GM13977 (cell line): ENCODE measurements around the gene SRPK1.

ENCODE experiments used
- DNase-seq: peaks from one replicate; pipeline ENCODE4 v3.0.0; 2012; ENCODE audit warnings: low spot score
- CTCF ChIP-seq: IDR thresholded peaks from 2 replicates; pipeline ENCODE4 v1.5.1; 2012; ENCODE audit warnings: mild to moderate bottlenecking, control low read depth; ENCODE audit not compliant: insufficient read depth; ENCODE audit errors: extremely low read depth, missing control alignments
- in situ Hi-C: fragments of 300-500 bp; cut with MboI; formaldehyde crosslinking; loops from one replicate; pipeline ENCODE4 v1.12.0; 2022; ENCODE audit warnings: low sequenced_read_pairs, low pct_unique_long_range_greater_than_20kb, mixed read lengths, inconsistent platforms; ENCODE audit not compliant: unreplicated experiment

The SRPK1 gene

GRCh38 chr6:35852994-35853393 lies 67.9 kb downstream of the SRPK1 start:
- TF ChIP-seq CTCF, result no peak
- DNase-seq, result no peak
- in situ Hi-C loops, result no loop called here

- no peak for DNase-seq
- no peak for TF ChIP-seq CTCF
- in situ Hi-C loops, result no loop called here
Observed at GRCh38 chr6:35850208-35850607, 70.7 kb downstream of the SRPK1 start.

- DNase-seq, result no peak
- in situ Hi-C loops, result no loop called here
- no peak for TF ChIP-seq CTCF
Observed at GRCh38 chr6:35844290-35844689, 76.6 kb downstream of the SRPK1 start.

- in situ Hi-C loops, result no loop called here
- DNase-seq, result no peak
- no peak for TF ChIP-seq CTCF
Observed at GRCh38 chr6:35842381-35842780, 78.5 kb downstream of the SRPK1 start.

- DNase-seq, result no peak
- TF ChIP-seq CTCF, result no peak
- in situ Hi-C loops, result no loop called here
Observed at GRCh38 chr6:35839019-35839418, 81.9 kb downstream of the SRPK1 start.

GRCh38 chr6:35833536-35833935 lies 87.4 kb downstream of the SRPK1 start:
- no peak for DNase-seq
- TF ChIP-seq CTCF, result no peak
- in situ Hi-C loops, result no loop called here
